NCI-H146 (cell line): ENCODE measurements around the gene ZBTB16.
A peak's percentile ranks its signal among the peaks of the same experiment; 100 is the strongest.

Source experiments
- DNase-seq: peaks from one replicate; lab custom pipeline; 2025; lab: John Stamatoyannopoulos, UW

The ZBTB16 gene

GRCh38 chr11:114059278-114059983 lies at the start of gene ZBTB16:
Gene ZBTB16 (plus strand): TSS chr11:114059711. CDS start chr11:114063301, 3,590 bp downstream.
- peak; percentile 61 for DNase-seq

- no peak for DNase-seq
Measured at GRCh38 chr11:114010931-114011330, 48.6 kb upstream of the ZBTB16 start.

GRCh38 chr11:114011443-114011842 lies 48.1 kb upstream of the ZBTB16 start:
- DNase-seq = no peak

GRCh38 chr11:114015117-114015516 lies 44.4 kb upstream of the ZBTB16 start:
- peak; percentile 16 for DNase-seq

- DNase-seq = no peak
Measured at GRCh38 chr11:114016986-114017385, 42.5 kb upstream of the ZBTB16 start.

GRCh38 chr11:114017723-114018122 lies 41.8 kb upstream of the ZBTB16 start:
- no peak for DNase-seq

- no peak for DNase-seq
Measured at GRCh38 chr11:114019046-114019445, 40.5 kb upstream of the ZBTB16 start.

- no peak for DNase-seq
Measured at GRCh38 chr11:114019574-114019973, 39.9 kb upstream of the ZBTB16 start.

- no peak for DNase-seq
Measured at GRCh38 chr11:114025329-114025907, 34.1 kb upstream of the ZBTB16 start.

- peak; percentile 11 for DNase-seq
Measured at GRCh38 chr11:114026355-114026754, 33.2 kb upstream of the ZBTB16 start.

GRCh38 chr11:114027391-114027790 lies 32.1 kb upstream of the ZBTB16 start:
- no peak for DNase-seq

GRCh38 chr11:114027926-114028325 lies 31.6 kb upstream of the ZBTB16 start:
- no peak for DNase-seq

GRCh38 chr11:114031246-114031966 lies 28.1 kb upstream of the ZBTB16 start:
- DNase-seq = no peak

GRCh38 chr11:114031967-114032320 lies 27.6 kb upstream of the ZBTB16 start:
- no peak for DNase-seq

GRCh38 chr11:114033066-114033465 lies 26.4 kb upstream of the ZBTB16 start:
- no peak for DNase-seq

GRCh38 chr11:114033572-114033971 lies 25.9 kb upstream of the ZBTB16 start:
- DNase-seq = no peak

- DNase-seq = no peak
Measured at GRCh38 chr11:114034956-114035355, 24.6 kb upstream of the ZBTB16 start.

GRCh38 chr11:114036147-114036811 lies 23.2 kb upstream of the ZBTB16 start:
- peak; percentile 54 for DNase-seq

GRCh38 chr11:114036958-114037357 lies 22.6 kb upstream of the ZBTB16 start:
- no peak for DNase-seq

GRCh38 chr11:114039551-114039950 lies 20.0 kb upstream of the ZBTB16 start:
- DNase-seq = no peak

GRCh38 chr11:114040706-114041211 lies 18.8 kb upstream of the ZBTB16 start:
- no peak for DNase-seq

- no peak for DNase-seq
Measured at GRCh38 chr11:114042234-114042633, 17.3 kb upstream of the ZBTB16 start.
